Measurements from ENCODE around the gene DNASE1L1. TPM values are rescaled to one million over a fixed set of nuclear protein-coding genes. Genes with fewer than 3 reads are reported as not detected.
A peak's percentile ranks its signal among the peaks of the same experiment; 100 is the strongest.

The DNASE1L1 gene
- polyA plus RNA-seq, 1 donor = 26.2 TPM

DNA sequence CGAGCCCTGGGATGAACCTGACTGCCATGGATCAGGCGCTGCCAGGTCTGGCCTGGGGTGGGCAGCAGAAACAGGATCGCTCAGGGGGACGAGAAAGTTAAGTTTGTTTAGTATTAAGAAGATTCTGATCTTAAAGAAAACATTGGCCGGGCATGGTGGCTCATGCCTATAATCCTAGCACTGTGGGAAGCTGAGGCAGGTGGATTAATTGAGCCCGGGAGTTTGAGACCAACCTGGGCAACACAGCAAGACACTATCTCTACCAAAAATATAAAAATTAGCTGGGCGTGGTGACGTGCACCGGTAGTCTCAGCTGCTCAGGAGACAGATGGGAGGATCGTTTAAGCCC is 33.9 kb downstream of the DNASE1L1 start:
- Histone ChIP-seq H3K36me3 (ENCODE audit: control insufficient read depth, insufficient read depth, low read length) (peaks cover under 1% of the 10 kb centered on the region), H3K27me3 (ENCODE audit: control insufficient read depth, insufficient read depth, low read length) (peaks cover 20% of the 10 kb centered on the region), H3K4me3 (ENCODE audit: low read length) (no peak overlapping the region), H3K27ac (ENCODE audit: low read length) (peak overlapping the region; percentile 48), H3K9me3 (ENCODE audit: control insufficient read depth, low read depth, low read length) (peaks cover 4% of the 10 kb centered on the region), H3K4me1 (ENCODE audit: control insufficient read depth, insufficient read depth, low read length) (peaks cover 10% of the 10 kb centered on the region)
- no peak for DNase-seq
- WGBS (ENCODE audit: insufficient coverage, low lambda C conversion rate) = no CpG with 5 or more reads among the region's 10 CpGs

DNA sequence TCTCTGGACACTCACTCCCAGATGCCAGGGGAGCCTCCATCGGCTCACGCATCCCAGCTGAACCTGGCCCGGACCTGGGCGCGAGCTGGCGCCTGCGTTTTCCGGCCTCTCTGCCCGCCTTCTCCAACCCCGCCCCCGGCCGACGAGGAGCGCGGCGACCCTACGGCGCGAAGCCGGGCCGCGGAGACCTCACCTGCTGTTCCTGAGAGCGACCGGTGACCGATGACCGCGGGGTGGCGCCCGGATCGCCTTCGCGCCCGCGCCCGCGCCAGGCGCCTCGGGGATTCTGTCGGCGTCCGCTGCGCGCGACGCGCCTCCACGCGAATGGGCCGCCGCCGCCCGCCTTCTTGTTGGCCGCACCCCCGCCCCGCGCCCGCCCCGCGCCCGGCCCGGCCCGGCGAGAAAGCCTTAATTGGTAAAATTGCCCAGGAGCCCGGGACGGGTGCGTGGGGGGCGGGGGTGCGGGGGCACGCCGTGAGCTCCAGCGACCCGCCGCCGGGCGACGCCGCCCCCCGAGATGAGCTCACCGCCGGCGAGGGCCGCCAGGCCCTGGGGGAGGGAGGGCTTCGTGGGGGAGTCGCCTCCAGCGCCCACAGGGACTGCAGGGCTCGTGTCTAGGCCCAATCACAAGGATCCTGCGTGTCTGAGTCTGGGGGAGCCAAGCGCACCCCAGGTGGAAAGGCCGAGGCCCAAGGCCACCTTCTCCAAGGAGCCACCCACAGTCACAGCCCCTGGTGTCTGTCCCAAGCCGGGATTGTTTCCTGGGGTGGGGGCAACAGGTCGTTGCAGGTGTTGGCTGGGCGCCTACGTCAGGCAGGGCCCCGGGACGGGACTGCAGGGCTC is 34.5 kb downstream of the DNASE1L1 start, which contains the start of gene FLNA:
Gene FLNA (minus strand): TSS at position 322 of the 843 bp plus-strand sequence. CDS start 3,389 bp downstream, outside the sequence.
- no peak for DNase-seq
- peaks cover 26% of the 10 kb centered on the region for H3K27me3 ChIP-seq (ENCODE audit: control insufficient read depth, insufficient read depth, low read length)
- H3K36me3 ChIP-seq (ENCODE audit: control insufficient read depth, insufficient read depth, low read length) = no peaks in the 10 kb centered on the region
- no CpG with 5 or more reads among the region's 95 CpGs for WGBS (ENCODE audit: insufficient coverage, low lambda C conversion rate)
- peaks cover 14% of the 10 kb centered on the region for H3K4me1 ChIP-seq (ENCODE audit: control insufficient read depth, insufficient read depth, low read length)
- peaks cover 4% of the 10 kb centered on the region for H3K9me3 ChIP-seq (ENCODE audit: control insufficient read depth, low read depth, low read length)
- peak within 1 kb of the TSS; percentile 67 for H3K27ac ChIP-seq (ENCODE audit: low read length)
- peak within 1 kb of the TSS; percentile 43 for H3K4me3 ChIP-seq (ENCODE audit: low read length)

- Histone ChIP-seq H3K27me3 (ENCODE audit: control insufficient read depth, insufficient read depth, low read length) (peaks cover 26% of the 10 kb centered on the region), H3K36me3 (ENCODE audit: control insufficient read depth, insufficient read depth, low read length) (no peaks in the 10 kb centered on the region), H3K4me1 (ENCODE audit: control insufficient read depth, insufficient read depth, low read length) (peaks cover 21% of the 10 kb centered on the region), H3K27ac (ENCODE audit: low read length) (peak overlapping the region; percentile 67), H3K4me3 (ENCODE audit: low read length) (peak overlapping the region; percentile 43), H3K9me3 (ENCODE audit: control insufficient read depth, low read depth, low read length) (peaks cover 4% of the 10 kb centered on the region)
- peak; percentile 61 to 76 for DNase-seq
- WGBS (ENCODE audit: insufficient coverage, low lambda C conversion rate) = no CpG with 5 or more reads among the region's 23 CpGs
Observed at GRCh38 chrX:154373340-154374306, 35.4 kb downstream of the DNASE1L1 start.

DNA sequence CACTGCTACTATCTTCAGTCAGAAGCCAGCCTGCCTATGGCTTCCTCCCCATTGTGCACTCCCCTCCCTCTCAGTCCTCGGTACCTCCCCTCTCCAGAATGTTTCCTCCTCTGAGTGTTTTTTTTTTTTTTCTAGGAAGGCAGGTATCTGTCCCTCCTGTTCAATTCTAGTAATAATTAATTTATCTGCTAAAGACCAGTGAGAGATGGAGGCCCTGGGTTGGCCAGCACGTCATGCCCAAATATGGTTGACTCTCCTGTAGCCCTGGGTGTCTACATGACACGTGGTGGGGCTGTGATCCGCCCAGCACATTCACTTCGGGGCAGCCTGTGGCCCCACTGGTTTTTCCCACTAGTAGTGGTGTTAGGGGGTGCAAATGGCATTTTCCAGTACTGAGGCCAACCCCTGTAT is 36.4 kb downstream of the DNASE1L1 start:
- Histone ChIP-seq H3K4me1 (ENCODE audit: control insufficient read depth, insufficient read depth, low read length) (peaks cover 20% of the 10 kb centered on the region), H3K27me3 (ENCODE audit: control insufficient read depth, insufficient read depth, low read length) (peaks cover 26% of the 10 kb centered on the region), H3K27ac (ENCODE audit: low read length) (peak overlapping the region; percentile 67), H3K36me3 (ENCODE audit: control insufficient read depth, insufficient read depth, low read length) (peaks cover 2% of the 10 kb centered on the region), H3K9me3 (ENCODE audit: control insufficient read depth, low read depth, low read length) (peaks cover 4% of the 10 kb centered on the region), H3K4me3 (ENCODE audit: low read length) (peak overlapping the region; percentile 43)
- 60% methylated on average over 1 of the region's 5 CpGs for WGBS (ENCODE audit: insufficient coverage, low lambda C conversion rate)
- DNase-seq = no peak

GRCh38 chrX:154371789-154372300 is 37.2 kb downstream of the DNASE1L1 start:
- Histone ChIP-seq H3K27me3 (ENCODE audit: control insufficient read depth, insufficient read depth, low read length) (peaks cover 26% of the 10 kb centered on the region), H3K4me1 (ENCODE audit: control insufficient read depth, insufficient read depth, low read length) (peaks cover 20% of the 10 kb centered on the region), H3K27ac (ENCODE audit: low read length) (peak overlapping the region; percentile 45), H3K36me3 (ENCODE audit: control insufficient read depth, insufficient read depth, low read length) (peaks cover 7% of the 10 kb centered on the region), H3K4me3 (ENCODE audit: low read length) (peak overlapping the region; percentile 43), H3K9me3 (ENCODE audit: control insufficient read depth, low read depth, low read length) (peaks cover 4% of the 10 kb centered on the region)
- WGBS (ENCODE audit: insufficient coverage, low lambda C conversion rate) = no CpG with 5 or more reads among the region's 43 CpGs
- DNase-seq = no peak

DNA sequence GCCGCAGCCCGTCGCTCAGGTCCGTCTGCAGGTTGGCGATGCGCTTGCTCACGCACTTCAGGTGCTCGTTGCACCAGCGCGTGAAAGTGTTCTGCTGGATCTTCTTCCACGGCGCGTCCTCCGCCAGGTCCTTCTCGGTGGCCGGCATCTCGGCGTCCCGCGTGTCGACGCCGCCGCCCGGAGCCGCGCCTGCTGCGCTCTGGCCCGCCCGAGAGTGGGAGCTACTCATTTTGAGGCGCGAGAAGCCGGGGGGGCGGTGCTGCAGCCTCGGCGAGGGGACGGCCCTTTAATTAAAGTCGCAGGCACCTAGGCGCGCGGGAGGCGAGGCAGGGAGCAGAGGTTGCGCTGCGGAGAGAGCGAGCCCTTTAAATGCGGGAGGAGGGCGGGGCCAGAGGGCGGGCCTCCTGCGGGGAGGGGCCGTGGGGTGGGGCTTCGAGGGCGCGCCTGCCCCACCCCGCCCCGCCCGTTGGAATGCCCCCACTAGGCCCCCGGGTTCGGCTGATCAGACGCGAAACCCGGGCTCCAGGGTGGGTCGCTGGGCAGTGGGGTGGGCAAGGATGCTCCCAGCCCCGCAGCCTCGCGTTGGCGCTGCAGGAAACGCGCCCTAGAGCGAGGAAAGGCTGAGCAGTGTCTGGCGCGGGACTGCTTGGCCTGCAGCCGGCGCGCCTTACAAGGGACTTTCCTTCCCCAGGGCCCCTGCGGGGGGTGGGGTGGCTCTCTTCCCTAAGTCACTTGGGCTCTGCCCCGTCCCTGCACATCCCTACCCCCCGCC is 37.9 kb downstream of the DNASE1L1 start:
- Histone ChIP-seq H3K4me1 (ENCODE audit: control insufficient read depth, insufficient read depth, low read length) (peaks cover 20% of the 10 kb centered on the region), H3K9me3 (ENCODE audit: control insufficient read depth, low read depth, low read length) (peaks cover 4% of the 10 kb centered on the region), H3K36me3 (ENCODE audit: control insufficient read depth, insufficient read depth, low read length) (peaks cover 7% of the 10 kb centered on the region), H3K27me3 (ENCODE audit: control insufficient read depth, insufficient read depth, low read length) (peaks cover 26% of the 10 kb centered on the region), H3K27ac (ENCODE audit: low read length) (peak overlapping the region; percentile 45), H3K4me3 (ENCODE audit: low read length) (peak overlapping the region; percentile 63)
- no CpG with 5 or more reads among the region's 77 CpGs for WGBS (ENCODE audit: insufficient coverage, low lambda C conversion rate)
- peak; percentile 75 to 83 for DNase-seq

DNA sequence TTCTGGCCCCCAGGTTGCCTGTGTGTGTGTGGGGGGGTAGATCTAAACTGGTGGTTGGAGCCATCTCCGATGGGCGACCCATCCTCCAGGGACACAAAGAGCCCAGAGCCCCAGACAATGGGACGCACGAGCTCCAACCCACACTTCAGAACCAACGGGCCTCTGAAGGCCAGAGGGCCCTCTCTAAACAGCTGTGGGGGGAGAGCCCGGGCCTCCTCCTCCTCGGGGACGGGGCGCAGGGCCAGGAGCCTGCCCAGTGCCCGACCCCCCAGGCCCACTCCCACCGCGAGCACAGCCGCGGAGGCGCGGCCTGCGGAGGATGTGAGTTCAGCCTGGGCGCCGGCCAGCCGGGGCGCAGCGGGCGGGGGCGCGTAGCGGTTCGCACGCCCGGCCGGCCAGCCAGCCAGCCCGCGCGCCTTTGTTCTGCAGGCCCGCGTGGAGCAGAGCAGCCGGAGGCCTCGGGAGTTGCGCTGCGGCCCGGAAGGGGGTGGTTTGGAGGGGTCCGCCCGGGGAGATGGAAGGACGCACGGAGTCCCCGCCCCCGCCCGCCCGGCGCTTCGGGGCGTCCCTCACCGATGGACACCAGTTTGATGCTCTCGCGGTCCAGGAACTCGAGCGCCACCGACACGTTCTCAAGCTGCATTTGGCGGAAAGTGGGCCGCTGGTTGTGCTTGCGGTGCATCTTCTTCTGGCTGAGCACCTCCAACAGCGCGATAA is 38.6 kb downstream of the DNASE1L1 start:
- peak overlapping the region; percentile 78 for H3K27ac ChIP-seq (ENCODE audit: low read length)
- H3K4me1 ChIP-seq (ENCODE audit: control insufficient read depth, insufficient read depth, low read length) = peaks cover 20% of the 10 kb centered on the region
- peak overlapping the region; percentile 63 for H3K4me3 ChIP-seq (ENCODE audit: low read length)
- H3K36me3 ChIP-seq (ENCODE audit: control insufficient read depth, insufficient read depth, low read length) = peaks cover 10% of the 10 kb centered on the region
- peaks cover 26% of the 10 kb centered on the region for H3K27me3 ChIP-seq (ENCODE audit: control insufficient read depth, insufficient read depth, low read length)
- no CpG with 5 or more reads among the region's 63 CpGs for WGBS (ENCODE audit: insufficient coverage, low lambda C conversion rate)
- peaks cover 4% of the 10 kb centered on the region for H3K9me3 ChIP-seq (ENCODE audit: control insufficient read depth, low read depth, low read length)
- no peak for DNase-seq

DNA sequence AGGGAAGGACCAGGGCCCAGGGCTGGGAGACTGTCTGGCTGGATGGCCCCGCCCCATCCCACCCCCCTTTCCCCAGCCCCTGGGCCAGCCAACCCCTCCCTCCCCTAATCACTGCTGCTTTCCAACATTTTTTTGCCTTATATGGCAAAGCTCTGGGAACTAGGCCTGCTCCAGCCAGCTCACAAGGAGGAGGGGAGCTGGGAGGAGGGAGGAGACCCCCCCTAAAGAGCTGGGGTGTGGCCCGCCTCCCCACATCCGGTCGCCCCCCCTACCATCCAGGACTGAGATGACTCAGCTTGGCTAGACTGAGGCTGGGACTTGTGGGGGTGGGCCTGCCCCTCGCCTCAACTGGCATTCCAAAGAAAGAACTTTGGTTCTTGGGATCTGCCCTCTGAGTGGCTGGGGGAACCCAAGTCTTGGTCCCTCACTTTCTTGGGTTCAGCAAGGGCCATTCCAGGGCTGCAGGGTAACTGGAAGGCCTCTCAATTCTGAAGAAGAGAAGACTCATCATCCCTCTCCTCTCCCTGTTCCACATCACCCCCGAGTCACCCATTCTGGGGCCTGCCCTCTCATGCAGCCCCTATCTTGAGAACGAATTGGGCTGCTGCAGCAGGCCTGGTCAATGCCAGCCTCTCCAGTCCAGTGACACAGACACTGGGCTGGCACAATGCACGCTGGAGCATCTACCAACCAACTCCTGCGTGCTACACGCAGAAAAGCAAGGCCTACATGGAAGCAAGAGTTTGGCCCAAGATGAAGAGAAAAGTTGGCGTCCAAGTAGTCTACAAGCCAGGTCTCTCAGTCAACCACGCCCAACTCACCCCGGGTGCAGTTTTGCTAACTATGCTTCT is 39.4 kb downstream of the DNASE1L1 start:
- whole genome bisulfite sequencing (ENCODE audit: insufficient coverage, low lambda C conversion rate) = no CpG with 5 or more reads among the region's 13 CpGs
- Histone ChIP-seq H3K9me3 (ENCODE audit: control insufficient read depth, low read depth, low read length) (peaks cover 7% of the 10 kb centered on the region), H3K36me3 (ENCODE audit: control insufficient read depth, insufficient read depth, low read length) (peaks cover 14% of the 10 kb centered on the region), H3K27me3 (ENCODE audit: control insufficient read depth, insufficient read depth, low read length) (peaks cover 24% of the 10 kb centered on the region), H3K27ac (ENCODE audit: low read length) (peak overlapping the region; percentile 78), H3K4me1 (ENCODE audit: control insufficient read depth, insufficient read depth, low read length) (peaks cover 20% of the 10 kb centered on the region), H3K4me3 (ENCODE audit: low read length) (peak overlapping the region; percentile 58)
- peak; percentile 63 to 68 for DNase-seq

Measured in large intestine (tissue), 3 donors.